Measurements from ENCODE around the gene SLC9A3. TPM values are rescaled to one million over a fixed set of nuclear protein-coding genes. Genes with fewer than 3 reads are reported as not detected.

The SLC9A3 gene
- polyA plus RNA-seq, 1 of the 3 experiments (the other 2 are of a cell fraction): 1.9 TPM

GRCh38 chr5:482021-482420, 42.2 kb downstream of the SLC9A3 start:
- DNase-seq: no peak
- Histone ChIP-seq H3F3A (replicated peaks; ENCODE audit: insufficient read depth) (no peaks in the 10 kb centered on the region), H3K9ac (no peak overlapping the region), H3K9me3 (no peaks in the 10 kb centered on the region), H3K36me3 (replicated peaks in 1 of 2; ENCODE audit: control insufficient read depth in 1 of 2, insufficient read depth in 2 of 2, low read length in 1 of 2) (no peaks in the 10 kb centered on the region), H3K4me2 (no peak overlapping the region), H3K27ac (ENCODE audit: low read depth in 2 of 2, low read length in 1 of 2) (no peak overlapping the region), H3K9me2 (no peaks in the 10 kb centered on the region), H2AFZ (ENCODE audit: low read depth) (no peak overlapping the region), H3K4me1 (ENCODE audit: control insufficient read depth in 1 of 2, insufficient read depth in 2 of 2, low read depth in 1 of 2, low read length in 1 of 2) (no peaks in the 10 kb centered on the region), H3K27me3 (ENCODE audit: insufficient read depth) (no peaks in the 10 kb centered on the region; the same call in 1 of the 2 replicates), H4K20me1 (ENCODE audit: insufficient read depth) (no peaks in the 10 kb centered on the region), H3K4me3 (ENCODE audit: low read depth in 2 of 2, low read length in 1 of 2) (no peak overlapping the region), H3K79me2 (ENCODE audit: insufficient read depth) (no peaks in the 10 kb centered on the region)
- ChIA-PET POLR2A (no interaction called here), CTCF (no interaction called here)
- no peak for TF ChIP-seq RXRA (IDR thresholded peaks at IDR 0.05; ENCODE audit: borderline replicate concordance, low read depth)
- no peak for TF ChIP-seq SMC3 (IDR thresholded peaks at IDR 0.05; ENCODE audit: low read depth, low read length)
- TF ChIP-seq SIN3A (IDR thresholded peaks at IDR 0.05; ENCODE audit: borderline replicate concordance, low read depth, low read length): no peak
- TF ChIP-seq PBX3 (IDR thresholded peaks at IDR 0.05): no peak
- WGBS (ENCODE audit: low lambda C conversion rate): 32% methylated on average over 13 of the region's 24 CpGs

GRCh38 chr5:481347-481746, 42.9 kb downstream of the SLC9A3 start:
- Histone ChIP-seq H2AFZ (ENCODE audit: low read depth) (no peak overlapping the region), H3K4me1 (ENCODE audit: control insufficient read depth in 1 of 2, insufficient read depth in 2 of 2, low read depth in 1 of 2, low read length in 1 of 2) (no peaks in the 10 kb centered on the region), H3K9me2 (no peaks in the 10 kb centered on the region), H4K20me1 (ENCODE audit: insufficient read depth) (no peaks in the 10 kb centered on the region), H3K9ac (no peak overlapping the region), H3K79me2 (ENCODE audit: insufficient read depth) (no peaks in the 10 kb centered on the region), H3K9me3 (no peaks in the 10 kb centered on the region), H3K4me3 (ENCODE audit: low read depth in 2 of 2, low read length in 1 of 2) (no peak overlapping the region), H3K4me2 (no peak overlapping the region), H3K27ac (ENCODE audit: low read depth in 2 of 2, low read length in 1 of 2) (no peak overlapping the region), H3F3A (replicated peaks; ENCODE audit: insufficient read depth) (no peaks in the 10 kb centered on the region), H3K36me3 (replicated peaks in 1 of 2; ENCODE audit: control insufficient read depth in 1 of 2, insufficient read depth in 2 of 2, low read length in 1 of 2) (no peaks in the 10 kb centered on the region), H3K27me3 (ENCODE audit: insufficient read depth) (no peaks in the 10 kb centered on the region; the same call in 1 of the 2 replicates)
- 59% methylated on average over 21 of the region's 23 CpGs for WGBS (ENCODE audit: low lambda C conversion rate)
- no peak for DNase-seq
- TF ChIP-seq CTCF (IDR thresholded peaks at IDR 0.05) (no peak), FOXJ3 (CRISPR knock-in tag; IDR thresholded peaks at IDR 0.05) (no peak), CHD2 (IDR thresholded peaks at IDR 0.05; ENCODE audit: low read length, partially characterized antibody) (no peak), TCF12 (IDR thresholded peaks at IDR 0.05) (no peak), ELF1 (IDR thresholded peaks at IDR 0.05) (no peak), SMC3 (IDR thresholded peaks at IDR 0.05; ENCODE audit: low read depth, low read length) (no peak), FOXM1 (IDR thresholded peaks at IDR 0.05; ENCODE audit: low read depth) (no peak), RFX5 (IDR thresholded peaks at IDR 0.05; ENCODE audit: low read length) (no peak), USF2 (IDR thresholded peaks at IDR 0.05; ENCODE audit: borderline replicate concordance, low read depth, low read length) (no peak)
- TF ChIP-seq, protein P1, sequence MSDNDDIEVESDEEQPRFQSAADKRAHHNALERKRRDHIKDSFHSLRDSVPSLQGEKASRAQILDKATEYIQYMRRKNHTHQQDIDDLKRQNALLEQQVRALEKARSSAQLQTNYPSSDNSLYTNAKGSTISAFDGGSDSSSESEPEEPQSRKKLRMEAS (IDR thresholded peaks at IDR 0.05; ENCODE audit: low read depth): no peak
- CTCF ChIA-PET: no interaction called here
- POLR2A ChIA-PET: no interaction called here
